GM19468 (cell line): ENCODE results near the gene CYP20A1.

ENCODE experiments used
- ATAC-seq: cut with Tn5 transposase; IDR thresholded peaks from one replicate; pipeline ENCODE4 v1.9.1; 2021; ENCODE audit warnings: mild to moderate bottlenecking, moderate library complexity, moderate number of reproducible peaks; ENCODE audit not compliant: unreplicated experiment; ENCODE audit errors: extremely low read depth

CYP20A1 gene

GRCh38 chr2:203352604-203353255, 113.9 kb downstream of the CYP20A1 start:
- ATAC-seq, result no peak

GRCh38 chr2:203354966-203355365, 116.1 kb downstream of the CYP20A1 start:
- no peak for ATAC-seq
